NT2/D1 (cell line): Measurements from ENCODE around the gene MCU.

ENCODE experiments used
- DNase-seq: peaks from one replicate; pipeline ENCODE4 v3.0.0-alpha.2; 2011; ENCODE audit warnings: low read depth, low spot score
- H3K27me3 ChIP-seq: 2 replicates; pipeline ENCODE4 v1.6.0; 2011; ENCODE audit warnings: mild to moderate bottlenecking; ENCODE audit not compliant: insufficient read length, insufficient read depth
- H3K36me3 ChIP-seq: 2 replicates; pipeline ENCODE4 v1.6.1; 2011; ENCODE audit warnings: mild to moderate bottlenecking, low read length, mixed read lengths; ENCODE audit not compliant: insufficient read depth, insufficient read length
- H3K4me1 ChIP-seq: 2 replicates; pipeline ENCODE4 v1.5.1; 2011; ENCODE audit not compliant: insufficient read depth, insufficient read length
- H3K4me3 ChIP-seq: 2 replicates; pipeline ENCODE4 v1.5.1; 2011; ENCODE audit warnings: low read depth; ENCODE audit not compliant: insufficient read length
- H3K9ac ChIP-seq: 2 replicates; pipeline ENCODE4 v1.6.0; 2011; ENCODE audit warnings: low read depth; ENCODE audit not compliant: insufficient read length
- H3K9me3 ChIP-seq: 2 replicates; pipeline ENCODE4 v1.5.1; 2011; ENCODE audit warnings: mild to moderate bottlenecking, low read length; ENCODE audit not compliant: insufficient read depth
- SUZ12 ChIP-seq: IDR thresholded peaks from 2 replicates; pipeline ENCODE4 v1.6.1; 2011; ENCODE audit not compliant: insufficient read length, insufficient read depth; ENCODE audit errors: extremely low read depth
- YY1 ChIP-seq: IDR thresholded peaks from 2 replicates; pipeline ENCODE4 v1.6.1; 2011; ENCODE audit not compliant: insufficient read length, insufficient read depth
- ZNF274 ChIP-seq: IDR thresholded peaks from 2 replicates; pipeline ENCODE4 v1.6.1; 2011; ENCODE audit warnings: mild to moderate bottlenecking, low read depth, low read length

MCU gene

DNA sequence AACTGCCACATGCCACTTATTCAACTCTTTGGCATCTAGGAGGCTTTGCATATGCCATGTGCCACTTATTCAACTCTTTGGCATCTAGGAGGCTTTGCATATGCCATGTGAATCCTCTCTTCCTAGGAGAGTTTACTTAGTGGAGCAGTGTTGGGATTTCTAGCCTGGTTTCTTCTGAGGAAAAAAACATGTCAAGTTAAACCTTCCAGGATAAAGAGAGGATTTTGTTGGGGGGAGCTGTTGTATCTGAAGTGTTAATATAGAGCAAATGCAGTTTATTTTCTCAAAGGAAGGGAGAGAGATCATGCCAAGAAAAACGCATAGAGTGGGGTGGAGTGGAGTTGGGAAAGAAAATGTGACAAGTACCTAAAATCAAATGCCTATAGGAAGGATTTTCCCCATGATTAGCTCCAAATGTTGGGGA lies 91.5 kb downstream of the MCU start:
- DNase-seq, result no peak
- Histone ChIP-seq H3K27me3 (no peaks in the 10 kb centered on the region), H3K4me1 (peaks cover 5% of the 10 kb centered on the region), H3K9ac (no peak overlapping the region), H3K9me3 (no peaks in the 10 kb centered on the region), H3K36me3 (no peaks in the 10 kb centered on the region), H3K4me3 (no peak overlapping the region)
- TF ChIP-seq SUZ12 (no peak), YY1 (no peak), ZNF274 (no peak)

DNA sequence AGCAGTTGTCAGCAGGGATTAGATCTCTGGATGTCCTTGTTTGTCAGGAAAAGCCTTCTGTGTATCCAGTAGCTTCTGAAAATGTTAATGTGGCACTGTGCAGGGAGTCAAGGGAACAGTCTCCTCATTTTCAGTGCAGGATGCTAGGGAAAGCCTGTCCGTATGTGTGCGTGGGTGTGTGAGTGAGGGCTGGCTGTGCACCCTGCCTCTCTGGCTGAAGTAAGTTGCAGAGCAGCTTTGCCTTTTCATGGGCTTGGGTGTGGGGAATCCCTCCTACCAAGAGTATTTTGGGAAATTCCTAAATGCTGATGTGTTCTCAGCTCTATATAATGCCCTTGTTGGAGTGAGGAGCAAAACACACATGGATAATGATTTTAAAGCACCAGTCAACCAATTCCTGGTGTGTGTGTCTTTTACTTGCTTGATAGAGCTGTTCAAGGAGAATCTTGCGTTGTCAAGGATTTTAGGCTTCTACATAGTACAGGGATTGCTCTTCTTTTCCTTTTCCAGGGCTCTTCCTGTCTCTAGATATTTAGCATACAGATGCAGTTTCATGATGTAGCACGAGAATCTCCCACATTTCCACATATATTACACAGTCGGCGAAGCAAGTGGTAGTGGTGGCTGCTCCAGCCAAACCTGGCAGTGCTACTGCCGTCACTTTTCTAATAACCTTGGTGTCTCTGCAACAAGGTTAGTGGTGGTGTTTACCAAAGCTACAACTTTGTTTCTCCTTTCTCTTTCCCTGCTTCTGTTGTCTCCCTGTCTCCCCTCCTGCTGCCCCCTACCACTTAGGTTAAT lies 92.8 kb downstream of the MCU start:
- Histone ChIP-seq H3K9ac (peak overlapping the region; percentile 23), H3K27me3 (no peaks in the 10 kb centered on the region), H3K36me3 (no peaks in the 10 kb centered on the region), H3K4me1 (peaks cover 5% of the 10 kb centered on the region), H3K4me3 (no peak overlapping the region), H3K9me3 (no peaks in the 10 kb centered on the region)
- peak; percentile 18 for DNase-seq
- no peak for TF ChIP-seq SUZ12
- no peak for TF ChIP-seq ZNF274
- no peak for TF ChIP-seq YY1

GRCh38 chr10:72785409-72785808 lies 93.5 kb downstream of the MCU start:
- Histone ChIP-seq H3K4me1 (peaks cover 5% of the 10 kb centered on the region), H3K9ac (no peak overlapping the region), H3K4me3 (no peak overlapping the region), H3K9me3 (no peaks in the 10 kb centered on the region), H3K36me3 (no peaks in the 10 kb centered on the region), H3K27me3 (no peaks in the 10 kb centered on the region)
- TF ChIP-seq ZNF274, result no peak
- no peak for TF ChIP-seq YY1
- TF ChIP-seq SUZ12, result no peak
- no peak for DNase-seq

DNA sequence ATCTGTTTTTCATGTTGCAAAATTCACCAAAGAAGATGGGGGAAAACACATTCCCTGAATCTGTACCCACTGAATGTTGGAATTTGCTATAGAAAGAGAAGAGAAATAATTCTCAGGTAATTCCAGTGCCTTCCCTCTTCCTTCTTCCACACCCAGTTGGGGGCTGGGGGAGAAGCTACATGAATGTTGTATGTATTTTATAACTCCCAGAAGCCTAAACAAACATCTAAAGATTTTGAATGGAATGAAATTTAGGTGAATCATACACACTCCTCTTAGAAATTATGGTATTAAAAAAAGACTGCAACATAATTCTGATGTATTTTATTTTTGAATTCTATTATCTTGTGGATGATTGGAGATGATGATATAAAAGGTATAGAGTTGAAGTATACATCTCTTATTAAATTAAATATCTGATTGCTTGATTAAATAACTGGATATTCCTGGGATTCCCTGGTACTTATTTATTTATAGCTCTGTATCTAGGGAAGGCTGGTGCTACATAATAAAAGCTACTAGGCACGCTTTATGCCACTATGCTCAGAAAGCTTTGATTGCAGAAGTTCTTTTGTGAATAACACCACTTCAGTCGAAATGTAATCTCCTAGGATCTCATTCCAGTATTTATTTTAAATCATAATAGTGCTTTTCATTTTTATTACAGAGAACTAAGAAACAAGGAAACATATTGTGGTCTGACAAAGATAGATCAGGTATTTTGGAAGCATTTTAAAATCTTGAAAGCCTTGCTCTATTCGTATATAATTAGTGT lies 98.5 kb downstream of the MCU start:
- H3K9me3 ChIP-seq, result no peaks in the 10 kb centered on the region
- H3K4me3 ChIP-seq, result no peak overlapping the region
- H3K36me3 ChIP-seq, result no peaks in the 10 kb centered on the region
- peaks cover 3% of the 10 kb centered on the region for H3K4me1 ChIP-seq
- TF ChIP-seq SUZ12, result no peak
- no peak for TF ChIP-seq YY1
- TF ChIP-seq ZNF274, result no peak
- no peak overlapping the region for H3K9ac ChIP-seq
- DNase-seq, result no peak
- H3K27me3 ChIP-seq, result no peaks in the 10 kb centered on the region

- Histone ChIP-seq H3K9ac (no peak overlapping the region), H3K36me3 (no peaks in the 10 kb centered on the region), H3K4me3 (no peak overlapping the region), H3K4me1 (peaks cover 3% of the 10 kb centered on the region), H3K27me3 (no peaks in the 10 kb centered on the region), H3K9me3 (no peaks in the 10 kb centered on the region)
- no peak for DNase-seq
- TF ChIP-seq SUZ12 (no peak), YY1 (no peak), ZNF274 (no peak)
These were observed 100.3 kb downstream of the MCU start for GRCh38 chr10:72792288-72792687.

- H3K36me3 ChIP-seq, result no peaks in the 10 kb centered on the region
- H3K4me3 ChIP-seq, result no peak overlapping the region
- peaks cover 3% of the 10 kb centered on the region for H3K4me1 ChIP-seq
- TF ChIP-seq ZNF274, result no peak
- no peak for TF ChIP-seq YY1
- no peak for TF ChIP-seq SUZ12
- H3K27me3 ChIP-seq, result no peaks in the 10 kb centered on the region
- H3K9me3 ChIP-seq, result no peaks in the 10 kb centered on the region
- DNase-seq, result no peak
- no peak overlapping the region for H3K9ac ChIP-seq
These were observed 101.8 kb downstream of the MCU start for GRCh38 chr10:72793752-72794151.

DNA sequence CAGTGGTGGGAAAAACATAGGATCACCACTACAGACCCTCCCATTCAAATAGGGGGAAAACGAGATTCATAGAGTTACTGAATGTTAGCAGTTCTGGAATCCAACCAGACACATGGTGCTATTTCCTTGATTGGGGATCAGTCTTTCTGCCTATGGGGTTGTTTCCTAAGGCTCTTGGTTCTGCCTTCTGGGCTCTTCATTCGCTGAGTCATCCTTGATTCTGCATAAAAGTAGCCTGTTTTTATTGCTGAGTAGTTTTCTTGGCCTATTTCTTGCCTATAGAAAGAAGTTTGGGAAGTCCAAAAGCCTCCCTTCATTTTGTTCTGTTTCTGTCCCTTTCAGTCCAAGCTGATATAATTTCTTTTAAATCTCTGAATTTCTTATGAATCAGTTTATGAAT lies 102.3 kb downstream of the MCU start:
- Histone ChIP-seq H3K9me3 (no peaks in the 10 kb centered on the region), H3K4me1 (peaks cover 3% of the 10 kb centered on the region), H3K36me3 (no peaks in the 10 kb centered on the region), H3K9ac (no peak overlapping the region), H3K27me3 (no peaks in the 10 kb centered on the region), H3K4me3 (no peak overlapping the region)
- DNase-seq, result no peak
- TF ChIP-seq ZNF274 (no peak), YY1 (no peak), SUZ12 (no peak)
